HCT116 (cell line): ENCODE results near the gene WWOX. TPM values are rescaled to one million over a fixed set of nuclear protein-coding genes. Genes with fewer than 3 reads are reported as not detected.

Experiments used
- ATAC-seq: fragments of 200-7000 bp; cut with Tn5 transposase; 2 replicates; pipeline ENCODE4 v1.9.1; 2020; ENCODE audit warnings: mild to moderate bottlenecking, moderate library complexity
- BruUV-seq: library from RNA; stranded (reverse); fragments of 400-500 nt; replicated peaks from 2 replicates; lab custom pipeline; 2021; lab: Mats Ljungman, UMichigan
- CTCF ChIA-PET: fragments of 300-600 bp; sonication (Branson Sonifier 250); formaldehyde crosslinking; loops from one replicate; lab custom pipeline; 2021; ENCODE audit warnings: antibody characterized with exemption; lab: Charles Lee
- POLR2A ChIA-PET: fragments of 300-600, 350-600 bp; sonication (Branson Sonifier 250); formaldehyde crosslinking; loops from one replicate; lab custom pipeline; 2021; ENCODE audit warnings: antibody characterized with exemption; lab: Charles Lee
- RAD21 ChIA-PET, 2 experiments: fragments of 300-600 bp; sonication (Branson Sonifier 250); formaldehyde crosslinking; loops; one replicate each; lab custom pipeline; 2023; ENCODE audit warnings: low total read pairs in 2 of 2; ENCODE audit not compliant: uncharacterized antibody in 2 of 2, unreplicated experiment in 2 of 2, low non-redundant PET in 1 of 2; lab: Charles Lee
- DNase-seq: peaks from one replicate; pipeline ENCODE4 v3.0.0-alpha.2; 2010; ENCODE audit warnings: low read depth, low spot score
- H2AFZ ChIP-seq: fragments of 200-600 bp; shearing (Covaris generic), sonication (generic); 2 replicates; pipeline ENCODE4 v1.6.1; 2017; ENCODE audit warnings: low read depth, mixed run types, mixed read lengths, antibody characterized with exemption, low read length; ENCODE audit not compliant: poor library complexity, severe bottlenecking
- H3K27ac ChIP-seq: 2 replicates; pipeline ENCODE4 v1.5.1; 2012; ENCODE audit warnings: low read depth, low read length
- H3K27me3 ChIP-seq: fragments of 200-600 bp; sonication (generic); 2 replicates; pipeline ENCODE4 v1.6.1; 2016; ENCODE audit warnings: mixed run types, low read length, mixed read lengths; ENCODE audit not compliant: insufficient read depth
- H3K36me3 ChIP-seq, 2 experiments: fragments of 200-500 bp in 1 of 2; fragments of 200-600 bp in 1 of 2; sonication (Bioruptor generic) in 1 of 2; sonication (generic) in 1 of 2; 2 replicates each; pipeline versions ENCODE4 v1.5.1 to v1.6.1; 2014 to 2016; ENCODE audit warnings: low read length in 2 of 2, inconsistent platforms in 1 of 2, mixed read lengths in 1 of 2, mixed run types in 1 of 2; ENCODE audit not compliant: insufficient read depth in 2 of 2, control insufficient read depth in 1 of 2
- H3K4me1 ChIP-seq, 2 experiments: fragments of 200-600 bp in 1 of 2; sonication (generic) in 1 of 2; 2 replicates each; pipeline versions ENCODE4 v1.5.1 to v1.6.1; 2012 to 2017; ENCODE audit warnings: low read length in 2 of 2, inconsistent platforms in 1 of 2, mild to moderate bottlenecking in 1 of 2, mixed read lengths in 1 of 2, mixed run types in 1 of 2, moderate library complexity in 1 of 2; ENCODE audit not compliant: insufficient read depth in 2 of 2, control insufficient read depth in 1 of 2
- H3K4me2 ChIP-seq: fragments of 200-600 bp; sonication (generic); 2 replicates; pipeline ENCODE4 v1.6.1; 2017; ENCODE audit warnings: mixed run types, low read length, mixed read lengths
- H3K4me3 ChIP-seq, 2 experiments: fragments of 200-600 bp in 1 of 2; sonication (generic) in 1 of 2; replicated peaks in 1 of 2; 2 replicates each; pipeline ENCODE4 v1.5.1; 2011 to 2016; ENCODE audit warnings: low read length in 2 of 2, control low read depth in 1 of 2, low read depth in 1 of 2, mild to moderate bottlenecking in 1 of 2, mixed read lengths in 1 of 2, mixed run types in 1 of 2
- H3K79me2 ChIP-seq: fragments of 200-600 bp; sonication (generic); 2 replicates; pipeline ENCODE4 v1.6.1; 2017; ENCODE audit warnings: mild to moderate bottlenecking, mixed run types, low read length, moderate library complexity, mixed read lengths; ENCODE audit not compliant: insufficient read depth
- H3K9ac ChIP-seq: fragments of 200-600 bp; sonication (generic); 2 replicates; pipeline ENCODE4 v1.6.1; 2016; ENCODE audit warnings: low read length, mixed read lengths
- H3K9me2 ChIP-seq: fragments of 200-600 bp; sonication (generic), shearing (Covaris generic); 2 replicates; pipeline ENCODE4 v1.6.1; 2017; ENCODE audit warnings: mixed run types, mild to moderate bottlenecking, moderate library complexity; ENCODE audit not compliant: insufficient read depth
- H3K9me3 ChIP-seq, 2 experiments: fragments of 200-500 bp in 1 of 2; fragments of 200-600 bp in 1 of 2; sonication (Bioruptor generic) in 1 of 2; sonication (generic) in 1 of 2; 2 replicates each; pipeline ENCODE4 v1.6.1; 2014 to 2017; ENCODE audit warnings: low read length in 2 of 2, mixed read lengths in 2 of 2, inconsistent platforms in 1 of 2, low read depth in 1 of 2, mild to moderate bottlenecking in 1 of 2, mixed run types in 1 of 2, moderate library complexity in 1 of 2; ENCODE audit not compliant: control insufficient read depth in 1 of 2, insufficient read depth in 1 of 2
- H4K20me1 ChIP-seq: fragments of 200-600 bp; sonication (generic), shearing (Covaris generic); 2 replicates; pipeline ENCODE4 v1.6.1; 2017; ENCODE audit warnings: mixed run types, mild to moderate bottlenecking, moderate library complexity; ENCODE audit not compliant: insufficient read depth
- ATF3 ChIP-seq: IDR thresholded peaks from 2 replicates; pipeline ENCODE4 v1.6.1; 2012
- CEBPB ChIP-seq: IDR thresholded peaks from 2 replicates; pipeline ENCODE4 v1.6.1; 2012; ENCODE audit warnings: low read depth
- EGR1 ChIP-seq: IDR thresholded peaks from 2 replicates; pipeline ENCODE4 v1.6.1; 2012; ENCODE audit warnings: low read depth
- EZH2 ChIP-seq: fragments of 200-600 bp; sonication (generic); IDR thresholded peaks from 2 replicates; pipeline ENCODE4 v1.6.1; 2017; ENCODE audit warnings: antibody characterized with exemption, mixed run types
- JUND ChIP-seq: IDR thresholded peaks from 2 replicates; pipeline ENCODE4 v1.6.1; 2012
- POLR2AphosphoS5 ChIP-seq: IDR thresholded peaks from 2 replicates; pipeline ENCODE4 v1.6.1; 2011; ENCODE audit warnings: mild to moderate bottlenecking, low read depth, low read length, moderate library complexity
- REST ChIP-seq: IDR thresholded peaks from 2 replicates; pipeline ENCODE4 v1.6.1; 2012; ENCODE audit warnings: low read depth
- SP1 ChIP-seq: IDR thresholded peaks from 2 replicates; pipeline ENCODE4 v1.6.1; 2012; ENCODE audit warnings: low read depth
- SRF ChIP-seq: IDR thresholded peaks from 2 replicates; pipeline ENCODE4 v1.6.1; 2012; ENCODE audit warnings: low read depth
- ZBTB33 ChIP-seq: IDR thresholded peaks from 2 replicates; pipeline ENCODE4 v1.6.1; 2011; ENCODE audit warnings: mild to moderate bottlenecking, low read length, moderate library complexity; ENCODE audit not compliant: insufficient replicate concordance; ENCODE audit errors: extremely low read depth
- ZFX ChIP-seq: fragments of 450-650 bp; IDR thresholded peaks from 2 replicates; pipeline ENCODE4 v1.6.1; 2017
- intact Hi-C: fragments of 100-400 bp; cut with micrococcal nuclease; formaldehyde crosslinking; loops from 2 replicates; pipeline ENCODE4 v1.10.0; 2022
- total RNA-seq: library from RNA; stranded (reverse); gene quantifications from one replicate; pipeline ENCODE4 v1.2.1, GENCODE V29; 2021; ENCODE audit not compliant: unreplicated experiment

The WWOX gene
- total RNA-seq, 1 experiment from 2014 or later: 13.7 TPM

GRCh38 chr16:78102865-78103264, 3.4 kb downstream of the WWOX start:
- intact Hi-C loops: no loop called here
- no peak overlapping the region for H3K4me3 ChIP-seq
- no peak overlapping the region for H2AFZ ChIP-seq
- H3K9ac ChIP-seq: no peak overlapping the region
- H4K20me1 ChIP-seq: no peaks in the 10 kb centered on the region; the same call in 1 of the 2 replicates
- H3K4me2 ChIP-seq: no peak overlapping the region
- no peak overlapping the region for H3K27ac ChIP-seq
- RAD21 ChIA-PET: no interaction called here
- POLR2A ChIA-PET: no interaction called here
- no peak for DNase-seq
- no peaks in the 10 kb centered on the region for H3K9me3 ChIP-seq
- H3K79me2 ChIP-seq: 0 out of 2 replicates have a peak, but pooled peaks cover 2% of the 10 kb centered on the region
- no peak for ATAC-seq
- CTCF ChIA-PET: interaction anchor here (0.9 kb wide), 1 partner anchor 9 kb away, joined by 3 read pairs; no protein-coding TSS in a partner anchor
- peaks cover 5 to 15% of the 10 kb centered on the region in 2 experiments; a peak in 2 of 4 replicates for H3K4me1 ChIP-seq
- H3K27me3 ChIP-seq: no peaks in the 10 kb centered on the region
- H3K36me3 ChIP-seq: no peaks in the 10 kb centered on the region
- no TSS peak for BruUV-seq
- H3K9me2 ChIP-seq: no peaks in the 10 kb centered on the region
- TF ChIP-seq REST (no peak), SP1 (no peak), POLR2AphosphoS5 (no peak), ZFX (no peak), SRF (no peak), EGR1 (no peak), JUND (no peak)

GRCh38 chr16:78105517-78105916, 6.1 kb downstream of the WWOX start:
- Histone ChIP-seq H4K20me1 (no peaks in the 10 kb centered on the region; the same call in 1 of the 2 replicates), H3K27ac (no peak overlapping the region), H3K27me3 (no peaks in the 10 kb centered on the region), H3K9me3 (no peaks in the 10 kb centered on the region), H3K4me1 (peaks cover 2 to 3% of the 10 kb centered on the region in 2 experiments; a peak in 2 of 4 replicates), H3K4me2 (no peak overlapping the region), H3K79me2 (0 out of 2 replicates have a peak, but pooled peaks cover 2% of the 10 kb centered on the region), H3K9ac (no peak overlapping the region), H3K36me3 (no peaks in the 10 kb centered on the region; a peak in 1 of 4 replicates), H3K9me2 (no peaks in the 10 kb centered on the region), H3K4me3 (no peak overlapping the region), H2AFZ (no peak overlapping the region)
- BruUV-seq: no TSS peak
- ChIA-PET CTCF (no interaction called here), RAD21 (no interaction called here), POLR2A (no interaction called here)
- intact Hi-C loops: no loop called here
- DNase-seq: no peak
- TF ChIP-seq ZBTB33: no peak
- TF ChIP-seq CEBPB: no peak
- TF ChIP-seq ATF3: no peak
- TF ChIP-seq POLR2AphosphoS5: no peak
- TF ChIP-seq EZH2: no peak
- no peak for ATAC-seq
